ENCODE data around the gene SLAMF8. TPM values are rescaled to one million over a fixed set of nuclear protein-coding genes. Genes with fewer than 3 reads are reported as not detected.

Gene SLAMF8
- total and polyA plus RNA-seq, 4 donors = 0.28 to 1.6 (median 1.1) TPM

DNA sequence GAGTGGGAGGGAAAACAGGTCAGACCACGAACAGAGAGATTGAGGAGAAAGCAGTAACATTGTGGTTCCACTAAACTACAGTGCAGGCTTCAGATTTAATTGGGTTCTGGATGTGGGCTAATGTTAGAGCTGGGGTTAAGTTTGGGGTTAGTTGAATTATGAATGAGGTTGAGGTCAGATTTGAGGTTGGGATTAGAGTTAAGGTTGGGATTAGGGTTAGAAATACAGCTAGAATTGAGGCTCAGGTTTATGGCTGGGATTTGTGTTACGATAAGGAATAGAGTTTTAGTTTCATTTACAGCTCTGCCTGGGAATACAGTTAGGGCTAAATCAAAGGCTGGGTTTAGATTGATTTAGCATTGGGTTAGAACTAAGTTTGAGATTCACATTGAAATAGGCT is 37.6 kb downstream of the SLAMF8 start:
- Histone ChIP-seq H3K4me1 (ENCODE audit: control insufficient read depth in 4 of 4, insufficient read depth in 4 of 4, low read length in 3 of 4) (peaks cover 6 to 11% (median 10%) of the 10 kb centered on the region in 4 donors), H3K4me3 (ENCODE audit: low read depth in 1 of 3, low read length in 3 of 3) (no peak overlapping the region), H3K9ac (ENCODE audit: low read depth in 1 of 2, low read length in 2 of 2) (no peak overlapping the region), H3K27me3 (ENCODE audit: control insufficient read depth in 4 of 4, insufficient read depth in 4 of 4, low read length in 3 of 4) (no peaks in the 10 kb centered on the region), H3K36me3 (ENCODE audit: control insufficient read depth in 4 of 4, insufficient read depth in 3 of 4, low read depth in 1 of 4, low read length in 3 of 4) (no peaks in the 10 kb centered on the region), H3K9me3 (ENCODE audit: control insufficient read depth in 4 of 4, low read length in 3 of 4) (no peaks in the 10 kb centered on the region), H3K27ac (ENCODE audit: low read depth in 1 of 2, low read length in 2 of 2) (no peak overlapping the region)
- DNase-seq (ENCODE audit: low spot score) = no peak
- TF ChIP-seq, protein P1, sequence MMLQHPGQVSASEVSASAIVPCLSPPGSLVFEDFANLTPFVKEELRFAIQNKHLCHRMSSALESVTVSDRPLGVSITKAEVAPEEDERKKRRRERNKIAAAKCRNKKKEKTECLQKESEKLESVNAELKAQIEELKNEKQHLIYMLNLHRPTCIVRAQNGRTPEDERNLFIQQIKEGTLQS (IDR thresholded peaks at IDR 0.05) = no peak
- TF ChIP-seq MAX (IDR thresholded peaks at IDR 0.05) = no peak
- TF ChIP-seq TAF1 (conservative IDR thresholded peaks at IDR 0.05) = no peak
- TF ChIP-seq RAD21 (IDR thresholded peaks at IDR 0.05) = no peak
- no peak for TF ChIP-seq ZBTB33 (IDR thresholded peaks at IDR 0.05)
- no peak for TF ChIP-seq FOXA1 (IDR thresholded peaks at IDR 0.05)
- no peak for TF ChIP-seq HNF4A (conservative IDR thresholded peaks at IDR 0.05)
- no peak for TF ChIP-seq NR2F2 (IDR thresholded peaks at IDR 0.05)
- TF ChIP-seq, protein P2, sequence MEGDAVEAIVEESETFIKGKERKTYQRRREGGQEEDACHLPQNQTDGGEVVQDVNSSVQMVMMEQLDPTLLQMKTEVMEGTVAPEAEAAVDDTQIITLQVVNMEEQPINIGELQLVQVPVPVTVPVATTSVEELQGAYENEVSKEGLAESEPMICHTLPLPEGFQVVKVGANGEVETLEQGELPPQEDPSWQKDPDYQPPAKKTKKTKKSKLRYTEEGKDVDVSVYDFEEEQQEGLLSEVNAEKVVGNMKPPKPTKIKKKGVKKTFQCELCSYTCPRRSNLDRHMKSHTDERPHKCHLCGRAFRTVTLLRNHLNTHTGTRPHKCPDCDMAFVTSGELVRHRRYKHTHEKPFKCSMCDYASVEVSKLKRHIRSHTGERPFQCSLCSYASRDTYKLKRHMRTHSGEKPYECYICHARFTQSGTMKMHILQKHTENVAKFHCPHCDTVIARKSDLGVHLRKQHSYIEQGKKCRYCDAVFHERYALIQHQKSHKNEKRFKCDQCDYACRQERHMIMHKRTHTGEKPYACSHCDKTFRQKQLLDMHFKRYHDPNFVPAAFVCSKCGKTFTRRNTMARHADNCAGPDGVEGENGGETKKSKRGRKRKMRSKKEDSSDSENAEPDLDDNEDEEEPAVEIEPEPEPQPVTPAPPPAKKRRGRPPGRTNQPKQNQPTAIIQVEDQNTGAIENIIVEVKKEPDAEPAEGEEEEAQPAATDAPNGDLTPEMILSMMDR (IDR thresholded peaks at IDR 0.05; ENCODE audit: low read depth, low read length, missing input control) = no peak
- no peak for TF ChIP-seq REST (IDR thresholded peaks at IDR 0.05)
- TF ChIP-seq EGR1 (IDR thresholded peaks at IDR 0.05; ENCODE audit: low read depth in 2 of 2) = no peak
- TF ChIP-seq GABPA (IDR thresholded peaks at IDR 0.05 in 1 of 2, conservative IDR thresholded peaks at IDR 0.05 in 1 of 2) = no peak
- 87% methylated on average over 2 of the region's 2 CpGs for WGBS

DNA sequence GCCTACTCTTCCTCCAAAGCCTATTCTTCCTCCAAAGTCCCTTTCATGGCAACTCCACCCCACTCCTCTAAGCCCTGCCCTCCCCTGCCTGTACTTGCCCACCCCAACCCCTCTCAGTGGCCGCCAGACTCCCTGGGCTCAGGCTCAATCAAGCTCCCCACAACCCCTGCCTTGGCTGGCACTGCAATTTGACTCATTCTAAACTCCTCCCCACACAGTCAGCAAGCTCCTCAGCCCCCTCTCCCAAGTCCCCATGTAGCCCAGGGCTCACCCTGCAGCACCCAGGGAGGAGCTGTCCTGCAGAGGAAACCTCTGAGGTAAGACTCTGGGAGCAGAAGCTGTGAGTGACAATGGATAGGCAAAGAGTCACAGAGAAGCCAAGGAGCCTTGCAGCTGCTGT is 39.4 kb downstream of the SLAMF8 start:
- Histone ChIP-seq H3K9me3 (ENCODE audit: control insufficient read depth in 4 of 4, low read length in 3 of 4) (no peaks in the 10 kb centered on the region), H3K27ac (ENCODE audit: low read depth in 1 of 2, low read length in 2 of 2) (no peak overlapping the region), H3K36me3 (ENCODE audit: control insufficient read depth in 4 of 4, insufficient read depth in 3 of 4, low read depth in 1 of 4, low read length in 3 of 4) (no peaks in the 10 kb centered on the region), H3K4me3 (ENCODE audit: low read depth in 1 of 3, low read length in 3 of 3) (no peak overlapping the region), H3K9ac (ENCODE audit: low read depth in 1 of 2, low read length in 2 of 2) (no peak overlapping the region), H3K4me1 (ENCODE audit: control insufficient read depth in 4 of 4, insufficient read depth in 4 of 4, low read length in 3 of 4) (peaks cover 6 to 11% (median 10%) of the 10 kb centered on the region in 4 donors), H3K27me3 (ENCODE audit: control insufficient read depth in 4 of 4, insufficient read depth in 4 of 4, low read length in 3 of 4) (no peaks in the 10 kb centered on the region)
- DNase-seq (ENCODE audit: low spot score) = no peak
- WGBS = 95% methylated on average over 1 of the region's 1 CpG
- TF ChIP-seq SP1 (IDR thresholded peaks at IDR 0.05) (no peak), RXRA (IDR thresholded peaks at IDR 0.05) (no peak), FOXA2 (IDR thresholded peaks at IDR 0.05) (no peak), REST (IDR thresholded peaks at IDR 0.05) (no peak), GABPA (IDR thresholded peaks at IDR 0.05 in 1 of 2, conservative IDR thresholded peaks at IDR 0.05 in 1 of 2) (no peak), NR2F2 (IDR thresholded peaks at IDR 0.05) (no peak)
- TF ChIP-seq, protein P2 (IDR thresholded peaks at IDR 0.05; ENCODE audit: low read depth, low read length, missing input control) = no peak
